Hindlimb muscle (tissue), 1 donor: ENCODE data around the gene OPN4. TPM values are rescaled to one million over a fixed set of nuclear protein-coding genes. Genes with fewer than 3 reads are reported as not detected.
"Not testable (repeated sequence)": the region's sequence is repeated elsewhere in the genome, so short reads cannot be mapped to it uniquely, and the experiment has no call there.

Experiments
- DNase-seq: peaks from one replicate; pipeline ENCODE4 v3.0.0-alpha.2; 2013
- polyA plus RNA-seq: library from polyadenylated mRNA; unstranded; fragments of 120-200 nt; gene quantifications from one replicate; pipeline ENCODE4 v1.2.1, GENCODE V29; 2013; ENCODE audit not compliant: insufficient read length

Gene OPN4
- 2.3 TPM for polyA plus RNA-seq

DNA sequence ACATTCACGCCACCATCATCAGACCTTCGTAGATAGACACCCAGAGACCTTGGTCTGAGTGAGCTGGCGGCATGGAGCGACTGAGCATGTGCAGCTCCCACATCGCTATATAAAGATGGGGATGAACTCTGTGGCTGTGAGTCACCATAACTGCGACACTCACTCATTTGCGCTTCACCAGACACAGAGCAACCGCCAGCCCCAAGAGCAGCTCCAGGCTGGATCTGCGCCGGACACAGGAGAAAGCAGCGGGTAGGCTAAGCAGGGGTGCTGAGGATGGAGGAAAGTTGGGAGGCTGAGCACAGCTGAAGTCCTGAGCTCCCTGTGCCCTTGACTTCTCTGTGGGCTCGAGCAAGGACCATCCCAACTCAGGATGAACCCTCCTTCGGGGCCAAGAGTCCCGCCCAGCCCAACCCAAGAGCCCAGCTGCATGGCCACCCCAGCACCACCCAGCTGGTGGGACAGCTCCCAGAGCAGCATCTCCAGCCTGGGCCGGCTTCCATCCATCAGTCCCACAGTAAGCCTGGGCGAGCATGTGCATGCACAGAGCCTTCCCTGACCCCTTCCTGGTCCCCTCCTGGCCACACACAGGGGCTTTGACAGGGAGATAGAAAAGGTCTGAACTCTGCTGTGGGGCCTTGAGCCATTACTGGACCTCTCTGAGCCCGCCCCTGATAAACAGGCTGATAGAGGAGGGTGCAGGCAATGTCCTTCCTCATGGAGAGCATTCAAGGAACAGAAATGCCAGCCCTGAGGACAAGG, at the start of gene OPN4:
OPN4 (plus strand) TSS at position 137 of the 762 bp plus-strand sequence; CDS start at position 374, 237 bp downstream.
- no peak for DNase-seq

DNA sequence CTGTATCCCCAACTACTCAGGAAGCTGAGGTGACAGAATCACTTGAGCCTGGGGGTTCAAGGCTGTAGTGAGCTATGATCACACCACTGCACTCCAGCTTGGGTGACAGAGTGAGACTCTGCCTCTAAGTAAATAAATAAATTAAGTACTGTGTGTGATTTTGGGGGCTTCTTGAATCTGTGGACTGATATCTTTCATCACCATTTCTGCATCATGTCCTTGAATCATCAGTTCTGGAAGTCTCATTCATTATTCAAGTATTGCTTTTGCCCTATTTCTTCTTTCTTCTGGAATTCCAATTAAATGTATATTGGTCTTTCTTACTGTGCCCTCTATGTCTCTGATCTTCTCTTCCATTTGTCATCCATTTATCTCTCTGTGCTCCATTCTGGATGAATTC, 46.7 kb upstream of the OPN4 start:
- no peak for DNase-seq

- no peak for DNase-seq
Observed at GRCh38 chr10:86609920-86610319, 44.4 kb upstream of the OPN4 start.

DNA sequence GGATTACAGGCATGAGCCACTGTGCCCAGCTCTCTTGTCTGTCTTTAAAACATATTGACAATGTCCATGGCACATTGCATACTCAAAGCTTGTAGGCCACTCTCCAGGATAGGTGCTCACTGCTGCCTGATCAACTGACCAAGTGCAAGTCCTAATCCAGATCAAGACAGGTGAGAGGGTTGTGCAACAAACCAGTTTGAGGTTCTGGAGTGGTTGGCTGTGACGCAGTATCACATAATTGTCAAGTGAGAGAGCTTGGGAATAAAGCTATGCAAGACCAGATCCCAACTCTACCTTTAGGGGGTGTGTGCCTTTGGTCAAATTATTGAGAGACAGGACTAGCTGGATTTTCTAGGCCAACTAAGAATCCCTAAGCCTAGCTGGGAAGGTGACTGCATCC, 43.0 kb upstream of the OPN4 start:
- no peak for DNase-seq

DNA sequence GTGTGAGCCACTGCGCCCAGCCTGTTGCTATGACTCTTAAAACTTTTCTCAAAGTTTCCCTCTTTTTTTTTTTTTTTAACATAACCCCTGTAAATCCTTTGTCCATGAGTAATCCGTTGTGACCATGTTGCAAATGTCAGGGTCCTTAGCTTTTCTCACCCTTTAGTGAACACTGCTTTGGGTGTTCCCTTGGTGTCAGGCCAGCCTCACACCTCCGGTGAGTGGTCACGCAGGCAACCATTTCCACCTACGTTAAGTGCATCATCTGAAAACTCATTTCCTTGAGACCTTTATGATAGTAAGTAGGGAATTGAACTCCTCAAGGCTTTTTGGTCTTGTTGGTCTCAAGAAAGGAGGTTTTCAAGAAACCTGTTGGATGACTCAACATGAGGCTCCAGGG, 41.3 kb upstream of the OPN4 start:
- DNase-seq, result no peak

DNA sequence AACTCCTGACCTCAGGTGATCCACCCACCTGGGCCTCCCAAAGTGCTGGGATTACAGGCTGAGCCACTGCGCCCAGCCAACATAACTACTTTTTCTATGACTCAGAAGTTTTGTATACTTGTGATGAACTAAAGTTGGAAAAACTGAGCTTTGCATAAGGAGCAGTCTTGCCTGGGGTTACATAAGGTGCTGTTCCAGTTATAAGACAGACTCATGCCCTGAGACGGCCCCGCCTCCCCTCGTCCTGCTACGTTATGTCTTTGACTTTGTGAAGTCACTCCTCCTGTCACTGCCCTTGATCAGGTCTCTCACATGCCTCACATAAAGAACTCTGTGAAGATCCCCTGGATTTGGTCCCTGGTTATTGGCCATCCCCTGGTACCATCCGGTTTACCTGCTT, 40.4 kb upstream of the OPN4 start:
- no peak for DNase-seq

DNA sequence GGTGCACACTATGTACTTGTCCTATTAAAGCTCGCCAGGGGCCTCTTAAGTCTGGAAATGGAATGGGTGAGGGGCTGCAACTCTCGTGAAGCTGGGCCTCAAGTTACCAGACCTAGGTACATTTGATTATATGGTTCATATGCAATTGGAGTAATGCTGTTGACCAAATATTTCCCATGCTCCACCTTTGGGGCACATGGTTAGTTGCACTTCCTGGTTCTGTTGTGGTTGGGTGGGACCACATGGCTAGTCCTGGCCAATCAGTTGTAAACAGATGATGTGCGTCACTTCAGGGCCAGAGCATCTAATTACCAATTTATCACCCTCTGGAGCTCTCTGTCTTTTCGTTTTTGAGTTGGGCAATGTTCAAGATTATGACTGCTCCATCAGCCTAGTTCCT, 39.5 kb upstream of the OPN4 start:
- no peak for DNase-seq

DNA sequence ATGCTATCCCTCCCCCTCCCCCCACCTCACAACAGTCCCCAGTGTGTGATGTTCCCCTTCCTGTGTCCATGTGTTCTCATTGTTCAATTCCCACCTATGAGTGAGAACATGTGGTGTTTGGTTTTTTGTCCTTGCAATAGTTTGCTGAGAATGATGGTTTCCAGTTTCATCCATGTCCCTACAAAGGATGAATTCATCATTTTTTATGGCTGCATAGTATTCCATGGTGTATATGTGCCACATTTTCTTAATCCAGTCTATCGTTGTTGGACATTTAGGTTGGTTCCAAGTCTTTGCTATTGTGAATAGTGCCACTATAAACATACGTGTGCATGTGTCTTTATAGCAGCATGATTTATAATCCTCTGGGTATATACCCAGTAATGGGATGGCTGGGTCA, 37.1 kb upstream of the OPN4 start:
- DNase-seq, result not testable (repeated sequence)

GRCh38 chr10:86628311-86628710, 26.0 kb upstream of the OPN4 start:
- no peak for DNase-seq

- no peak for DNase-seq
Observed at GRCh38 chr10:86630079-86630478, 24.3 kb upstream of the OPN4 start.

DNA sequence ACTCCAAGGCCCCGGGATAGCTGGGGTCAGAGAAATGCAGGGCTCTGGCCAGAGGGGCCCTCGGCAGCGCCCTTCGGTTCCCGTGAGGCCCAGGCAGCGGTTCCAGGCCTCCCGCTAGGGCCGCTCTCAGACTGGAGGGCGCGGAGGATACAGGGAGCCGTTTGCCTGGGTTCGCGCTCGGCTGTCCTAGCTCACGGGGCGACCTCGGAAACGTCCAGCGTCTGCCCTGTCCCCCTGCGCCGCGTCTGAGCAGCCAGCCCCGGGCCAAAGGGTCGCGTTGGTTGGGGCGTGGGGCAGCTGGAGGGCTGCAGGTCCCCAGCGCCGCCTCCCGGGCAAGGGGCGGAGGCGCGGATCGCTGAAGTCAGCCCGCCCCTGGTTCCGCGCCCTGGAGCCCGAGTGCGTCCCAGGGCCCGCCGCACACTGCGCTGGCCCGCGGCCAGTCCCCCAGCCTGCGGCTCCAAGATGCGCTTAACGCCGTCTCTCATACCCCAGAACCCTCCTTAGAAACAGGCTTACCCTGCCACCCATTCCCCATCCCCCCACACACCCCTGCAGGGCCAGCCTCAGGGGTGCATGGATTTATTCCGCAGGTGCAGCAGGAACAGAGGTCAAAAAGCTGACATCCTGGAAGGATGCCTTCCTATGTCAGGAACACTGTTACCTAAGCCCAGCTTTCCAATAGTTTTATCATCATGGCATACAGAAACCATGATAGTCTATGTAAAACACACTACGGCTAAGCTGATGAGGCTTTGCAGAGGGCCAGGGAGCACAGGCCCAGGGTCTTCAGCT, 22.1 kb upstream of the OPN4 start:
- no peak for DNase-seq

- DNase-seq, result no peak
Observed at GRCh38 chr10:86632951-86633350, 21.4 kb upstream of the OPN4 start.

- no peak for DNase-seq
Observed at GRCh38 chr10:86635402-86635801, 18.9 kb upstream of the OPN4 start.

- no peak for DNase-seq
Observed at GRCh38 chr10:86636311-86636710, 18.0 kb upstream of the OPN4 start.

DNA sequence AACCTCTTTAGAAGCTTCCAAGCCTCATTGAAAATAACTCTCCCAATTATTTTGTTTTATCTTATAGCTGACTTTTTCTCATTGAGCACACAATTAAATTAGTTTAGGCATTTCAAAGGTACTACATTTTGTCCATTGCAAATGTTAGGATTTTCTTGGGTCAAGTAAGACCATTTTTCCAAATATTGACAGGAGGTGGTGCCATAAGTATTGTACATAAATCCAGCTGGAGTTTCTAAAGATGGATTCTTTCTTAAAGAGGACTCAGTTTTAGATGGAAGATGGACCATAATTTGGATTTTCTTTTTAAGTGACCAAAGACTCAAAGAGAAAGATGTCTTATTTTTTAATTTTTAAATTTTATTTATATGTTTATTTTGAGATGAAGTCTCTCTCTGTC, 12.3 kb upstream of the OPN4 start:
- DNase-seq, result no peak

GRCh38 chr10:86642499-86642898, 11.8 kb upstream of the OPN4 start:
- DNase-seq, result no peak

GRCh38 chr10:86644152-86644793, 10.1 kb upstream of the OPN4 start:
- DNase-seq, result no peak

DNA sequence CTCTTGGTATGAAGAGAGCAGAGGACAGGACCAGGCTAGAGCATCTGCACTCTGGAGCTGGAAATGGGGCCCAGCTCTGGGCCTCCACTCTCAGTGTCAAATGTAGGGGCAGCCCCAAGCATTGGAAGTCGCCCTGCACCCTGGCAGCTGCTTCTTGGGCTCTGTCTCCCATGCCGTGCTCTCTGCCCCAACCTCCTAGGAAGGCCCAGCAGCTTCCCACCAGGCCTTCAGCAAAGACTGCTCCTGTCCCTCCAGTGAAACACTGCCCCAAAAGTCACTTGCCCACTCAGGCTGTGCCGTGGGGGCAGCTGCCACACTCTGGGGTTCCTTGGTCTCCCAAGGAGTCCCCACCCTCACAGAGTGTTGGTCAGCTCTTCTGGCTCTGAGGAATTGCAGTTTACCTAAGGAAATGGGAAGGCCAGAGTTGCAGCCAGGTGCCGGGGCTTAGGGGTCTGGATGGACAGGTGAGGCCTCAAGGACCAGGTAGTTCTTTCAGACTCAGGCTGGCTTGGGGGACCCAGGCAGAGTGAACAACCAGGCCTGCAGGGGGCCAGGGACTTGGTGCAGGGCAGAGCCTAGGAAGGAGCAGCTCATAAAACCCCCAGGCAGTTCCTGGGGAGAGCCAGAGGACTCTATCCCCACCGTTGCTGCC, 9.4 kb upstream of the OPN4 start:
- no peak for DNase-seq

DNA sequence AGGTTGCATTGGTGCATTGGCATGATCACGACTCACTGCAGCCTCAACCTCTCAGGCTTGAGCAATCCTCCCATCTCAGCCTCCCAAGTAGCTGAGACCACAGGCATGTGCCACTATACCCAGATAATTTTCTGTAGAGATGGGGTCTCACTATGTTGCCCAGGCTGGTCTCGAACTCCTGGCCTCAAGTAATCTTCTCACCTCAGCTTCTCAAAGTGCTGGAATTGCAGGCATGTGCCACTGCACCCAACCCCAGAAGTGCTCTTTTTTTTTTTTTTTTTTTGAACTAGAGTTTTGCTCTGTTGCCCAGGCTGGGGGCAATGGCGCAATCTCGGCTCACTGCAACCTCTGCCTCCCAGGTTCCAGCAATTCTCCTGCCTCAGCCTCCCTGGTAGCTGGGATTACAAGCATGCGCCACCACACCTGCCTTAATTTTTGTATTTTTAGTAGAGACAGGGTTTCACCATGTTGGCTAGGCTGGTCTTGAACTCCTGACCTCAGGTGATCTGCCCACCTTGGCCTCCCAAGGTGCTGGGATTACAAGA, 8.7 kb upstream of the OPN4 start:
- DNase-seq, result not testable (repeated sequence)

DNA sequence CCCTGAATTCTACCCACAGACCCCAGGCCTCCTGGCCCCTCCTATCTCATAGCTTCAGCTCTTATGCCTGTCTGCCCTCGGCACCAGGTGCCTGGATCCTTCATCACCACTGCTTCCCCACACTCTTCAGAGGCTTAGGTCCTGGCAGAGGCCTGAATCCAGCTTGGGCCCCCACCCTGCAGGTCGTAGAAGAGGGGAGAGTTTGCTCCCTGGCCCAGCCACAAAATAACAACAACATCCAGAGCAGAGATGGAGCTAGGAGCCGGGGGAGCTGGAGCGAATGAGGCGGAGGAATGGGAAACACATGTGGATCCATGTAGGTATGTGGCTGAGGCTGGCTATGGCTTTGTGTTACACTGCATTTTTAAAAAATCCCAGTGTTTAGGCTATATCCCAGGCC, 7.8 kb upstream of the OPN4 start:
- DNase-seq, result no peak

DNA sequence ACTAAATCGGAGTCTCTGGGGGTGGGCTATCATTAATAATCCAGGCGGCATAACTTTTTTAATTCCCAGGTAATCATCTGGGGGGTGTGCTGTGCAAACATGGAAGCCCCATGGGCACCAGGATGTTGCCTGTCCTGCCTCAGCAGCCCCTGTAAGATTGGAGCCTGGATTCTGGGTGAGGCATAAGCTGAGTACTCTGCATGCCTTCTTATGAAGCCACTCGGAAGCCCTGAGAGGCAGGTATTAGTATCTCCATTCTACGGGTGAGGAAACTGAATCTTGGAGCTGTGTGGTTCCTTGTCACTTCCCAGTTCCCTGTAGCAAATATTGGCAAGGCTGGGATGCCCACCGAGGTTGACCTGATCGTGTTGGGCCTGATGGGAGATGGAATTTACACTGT, 7.4 kb upstream of the OPN4 start:
- no peak for DNase-seq
